ENCODE results near the gene CACNA1A.
A peak's percentile ranks its signal among the peaks of the same experiment; 100 is the strongest.
"Not testable (repeated sequence)": the region's sequence is repeated elsewhere in the genome, so short reads cannot be mapped to it uniquely, and the experiment has no call there.

Gene CACNA1A

GRCh38 chr19:13492128-13492527 lies 14.2 kb downstream of the CACNA1A start:
- no peak for DNase-seq

- peak; percentile 7 for DNase-seq
These were observed 18.3 kb downstream of the CACNA1A start for GRCh38 chr19:13487985-13488384.

GRCh38 chr19:13484166-13484565 lies 22.1 kb downstream of the CACNA1A start:
- DNase-seq, result no peak

- no peak for DNase-seq
These were observed 23.1 kb downstream of the CACNA1A start for GRCh38 chr19:13483215-13483614.

DNA sequence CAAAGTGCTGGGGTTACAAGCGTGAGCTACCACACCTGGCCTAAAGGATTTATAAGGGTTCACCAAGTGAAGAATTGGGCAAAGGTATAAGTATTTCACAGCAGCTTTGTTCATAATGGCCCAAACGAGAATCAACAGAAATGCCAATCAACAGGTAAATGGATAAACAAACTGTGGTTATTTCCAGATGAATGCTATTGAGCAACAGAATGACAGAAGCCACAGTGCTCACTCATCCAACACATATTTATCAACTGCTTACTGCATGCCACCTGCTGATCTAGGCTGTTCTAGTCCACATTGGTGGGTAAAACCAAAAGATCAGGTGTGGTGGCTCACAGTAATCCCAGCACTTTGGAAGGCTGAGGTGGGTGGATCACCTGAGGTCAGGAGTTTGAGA lies 27.7 kb downstream of the CACNA1A start:
- DNase-seq, result peak; percentile 39

GRCh38 chr19:13476071-13476470 lies 30.2 kb downstream of the CACNA1A start:
- DNase-seq, result no peak

- no peak for DNase-seq
These were observed 31.2 kb downstream of the CACNA1A start for GRCh38 chr19:13475044-13475443.

- no peak for DNase-seq
These were observed 39.6 kb downstream of the CACNA1A start for GRCh38 chr19:13466697-13467096.

DNA sequence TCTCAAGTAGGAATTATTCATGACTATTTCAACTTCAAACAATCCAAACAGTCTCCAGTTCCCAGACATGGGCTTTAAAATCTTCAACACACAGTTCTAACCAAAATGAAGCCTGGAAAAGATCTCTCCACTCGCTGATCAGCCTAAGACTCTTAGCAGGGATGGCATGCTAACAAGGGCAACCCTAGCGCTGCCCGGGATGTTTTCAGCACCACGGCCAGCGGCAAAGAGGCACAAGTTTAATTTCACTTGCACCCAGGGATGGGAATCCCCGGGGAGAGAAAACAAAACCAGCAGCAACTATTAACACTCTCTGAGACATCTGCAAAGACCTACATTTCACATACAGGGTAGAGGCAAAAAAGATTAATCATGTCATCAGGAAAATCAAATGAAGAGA lies 43.0 kb downstream of the CACNA1A start:
- no peak for DNase-seq

- no peak for DNase-seq
These were observed 44.7 kb downstream of the CACNA1A start for GRCh38 chr19:13461536-13461935.

GRCh38 chr19:13460045-13460444 lies 46.2 kb downstream of the CACNA1A start:
- DNase-seq, result no peak

GRCh38 chr19:13459351-13459750 lies 46.9 kb downstream of the CACNA1A start:
- no peak for DNase-seq

- no peak for DNase-seq
These were observed 54.8 kb downstream of the CACNA1A start for GRCh38 chr19:13451434-13451995.

- DNase-seq, result no peak
These were observed 58.3 kb downstream of the CACNA1A start for GRCh38 chr19:13447978-13448377.

- DNase-seq, result no peak
These were observed 64.3 kb downstream of the CACNA1A start for GRCh38 chr19:13441810-13442512.

DNA sequence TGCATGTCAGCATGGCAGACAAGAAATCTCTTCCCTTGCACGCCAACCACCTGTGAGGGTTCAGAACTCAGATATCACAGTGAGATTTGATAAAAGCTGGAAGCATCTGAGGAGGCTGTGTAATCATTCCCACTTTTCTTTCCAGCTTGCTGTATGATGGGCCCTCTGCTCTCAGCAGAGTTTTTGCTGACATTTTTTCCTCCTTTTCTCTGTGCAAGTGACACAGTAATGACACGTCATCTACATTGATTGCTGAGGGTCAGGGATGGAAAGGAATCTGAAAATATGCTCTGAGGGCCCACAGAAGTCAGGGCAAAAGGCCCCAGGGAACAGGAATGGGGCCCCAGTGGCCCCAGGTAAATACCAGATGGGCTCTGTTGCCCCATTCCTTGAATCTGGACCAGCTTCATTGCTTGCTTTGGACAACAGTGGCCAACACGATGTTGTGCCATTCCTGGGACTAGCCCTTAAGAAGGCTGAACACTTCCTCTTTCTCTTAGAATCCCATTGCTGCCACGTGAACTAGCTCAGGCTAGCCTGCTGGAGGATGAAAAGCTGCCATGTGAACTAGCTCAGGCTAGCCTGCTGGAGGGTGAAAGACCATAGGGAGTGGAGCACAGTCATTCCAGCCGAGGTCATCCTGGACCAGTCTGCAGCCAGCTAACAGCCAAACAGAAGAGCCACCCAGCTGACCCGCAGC lies 68.2 kb downstream of the CACNA1A start:
- peak; percentile 4 for DNase-seq

DNA sequence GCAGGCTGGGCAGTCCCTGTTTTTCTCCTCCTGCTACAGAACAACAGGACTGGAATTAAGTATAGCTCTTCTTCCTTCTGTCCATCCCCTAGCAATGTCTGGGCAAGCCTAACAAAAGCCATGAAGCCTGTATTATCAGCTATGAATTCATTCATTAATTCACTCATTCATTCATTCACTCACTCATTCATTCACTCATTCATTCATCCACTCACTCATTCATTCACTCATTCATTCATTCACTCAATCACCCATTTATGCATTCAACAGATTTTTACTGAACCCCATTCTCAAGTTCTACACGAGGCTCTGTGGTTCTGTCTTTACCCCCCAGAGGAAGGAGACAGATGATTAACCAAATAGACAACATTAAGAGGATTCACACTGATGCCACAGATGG lies 69.9 kb downstream of the CACNA1A start:
- DNase-seq, result no peak

- DNase-seq, result peak; percentile 36
These were observed 75.3 kb downstream of the CACNA1A start for GRCh38 chr19:13430790-13431582.

- no peak for DNase-seq
These were observed 76.7 kb downstream of the CACNA1A start for GRCh38 chr19:13429563-13429962.

- DNase-seq, result peak; percentile 37
These were observed 77.9 kb downstream of the CACNA1A start for GRCh38 chr19:13428352-13428751.

DNA sequence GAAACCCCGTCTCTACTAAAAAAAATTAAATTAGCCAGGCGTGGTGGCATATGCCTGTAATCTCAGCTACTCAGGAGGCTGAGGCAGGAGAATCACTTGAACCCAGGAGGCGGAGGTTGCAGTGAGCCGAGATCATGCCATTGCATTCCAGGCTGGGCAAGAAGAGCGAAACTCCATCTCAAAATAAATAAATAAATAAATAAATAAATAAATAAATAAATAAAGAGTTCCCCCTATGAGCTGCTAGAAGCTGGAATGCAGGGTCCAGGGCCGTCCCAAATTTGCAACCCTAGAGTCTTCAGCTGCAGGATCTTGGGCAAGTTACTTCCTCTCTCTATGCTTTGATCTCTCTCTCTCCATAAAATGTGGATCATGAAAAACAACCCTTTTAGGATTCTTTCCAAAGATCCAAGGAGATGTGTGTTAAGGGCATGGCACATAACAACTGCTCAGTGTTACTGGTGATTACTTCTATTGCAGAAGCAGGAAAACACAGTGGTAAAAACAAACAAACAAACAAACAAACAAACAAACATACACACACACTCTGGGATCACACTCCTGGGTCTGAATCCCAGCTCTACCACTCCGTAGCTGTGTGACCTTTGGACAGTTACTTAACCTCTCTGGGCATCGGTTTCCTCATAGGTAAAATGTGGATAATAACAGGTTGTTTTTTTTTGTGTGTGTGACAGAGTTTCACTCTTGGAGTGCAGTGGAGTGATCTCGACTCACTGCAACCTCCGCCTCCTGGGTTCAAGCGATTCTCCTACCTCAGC lies 78.8 kb downstream of the CACNA1A start:
- DNase-seq, result no peak

GRCh38 chr19:13425875-13426274 lies 80.4 kb downstream of the CACNA1A start:
- not testable (repeated sequence) for DNase-seq

GRCh38 chr19:13425151-13425550 lies 81.1 kb downstream of the CACNA1A start:
- DNase-seq, result no peak

Measured in NCI-H2171 treated with DMSO at 0.1 percent for 48 hours (cell line).